ENCODE measurements around the gene RALGAPB. TPM values are rescaled to one million over a fixed set of nuclear protein-coding genes. Genes with fewer than 3 reads are reported as not detected.

The RALGAPB gene
- total RNA-seq, 2 experiments from 2014 or later, result 30.4 to 31.9 TPM

GRCh38 chr20:38528167-38528566 lies 55.5 kb downstream of the RALGAPB start:
- DNase-seq (no peak), ATAC-seq (ENCODE audit: poor library complexity) (no peak)
- no peaks in the 10 kb centered on the region for H3K9me3 Mint-ChIP-seq
- Histone ChIP-seq H3K4me3 (ENCODE audit: low read length) (no peak overlapping the region), H3K27me3 (ENCODE audit: control insufficient read depth in 1 of 2, insufficient read depth in 2 of 2, low read length in 2 of 2) (no peaks in the 10 kb centered on the region), H3K27ac (ENCODE audit: low read depth in 1 of 2, low read length in 2 of 2) (no peak overlapping the region), H3K36me3 (ENCODE audit: insufficient read depth, low read length) (peaks cover 68% of the 10 kb centered on the region), H3K9me3 (ENCODE audit: control insufficient read depth in 1 of 2, insufficient read depth in 1 of 2, low read length in 2 of 2) (no peaks in the 10 kb centered on the region), H3K4me1 (ENCODE audit: insufficient read depth, low read length) (no peaks in the 10 kb centered on the region)
- no peak for TF ChIP-seq CTCF (IDR thresholded peaks at IDR 0.05)
- CTCF ChIA-PET, result no interaction called here
- H3K4me1 Mint-ChIP-seq (ENCODE audit: low read depth), result peaks cover 4% of the 10 kb centered on the region
- H3K27ac Mint-ChIP-seq, result no peak overlapping the region
- H3K4me3 Mint-ChIP-seq, result no peak overlapping the region
- no peaks in the 10 kb centered on the region for H3K27me3 Mint-ChIP-seq
- intact Hi-C loops (cut with DNase I, micrococcal nuclease), result no loop called here
- peaks cover 71% of the 10 kb centered on the region for H3K36me3 Mint-ChIP-seq (ENCODE audit: low read depth)
- POLR2A ChIA-PET, result no interaction called here

- Histone ChIP-seq H3K27me3 (ENCODE audit: control insufficient read depth in 1 of 2, insufficient read depth in 2 of 2, low read length in 2 of 2) (no peaks in the 10 kb centered on the region), H3K27ac (ENCODE audit: low read depth in 1 of 2, low read length in 2 of 2) (no peak overlapping the region), H3K4me1 (ENCODE audit: insufficient read depth, low read length) (no peaks in the 10 kb centered on the region), H3K4me3 (ENCODE audit: low read length) (no peak overlapping the region), H3K9me3 (ENCODE audit: control insufficient read depth in 1 of 2, insufficient read depth in 1 of 2, low read length in 2 of 2) (no peaks in the 10 kb centered on the region), H3K36me3 (ENCODE audit: insufficient read depth, low read length) (peaks cover 68% of the 10 kb centered on the region)
- ChIA-PET CTCF (no interaction called here), POLR2A (interaction anchor here (1.1 kb wide), 1 partner anchor 10 kb away, joined by 3 read pairs; no protein-coding TSS in a partner anchor)
- Mint-ChIP-seq H3K4me3 (no peak overlapping the region), H3K9me3 (no peaks in the 10 kb centered on the region), H3K36me3 (ENCODE audit: low read depth) (peaks cover 71% of the 10 kb centered on the region), H3K27me3 (no peaks in the 10 kb centered on the region), H3K4me1 (ENCODE audit: low read depth) (peaks cover 4% of the 10 kb centered on the region), H3K27ac (no peak overlapping the region)
- TF ChIP-seq CTCF (IDR thresholded peaks at IDR 0.05), result no peak
- DNase-seq (no peak), ATAC-seq (ENCODE audit: poor library complexity) (no peak)
- intact Hi-C loops (cut with DNase I, micrococcal nuclease), result no loop called here
These were observed 58.4 kb downstream of the RALGAPB start for GRCh38 chr20:38531021-38531420.

GRCh38 chr20:38534756-38535155 lies 62.1 kb downstream of the RALGAPB start:
- ATAC-seq (ENCODE audit: poor library complexity), result no peak
- CTCF ChIA-PET, result no interaction called here
- intact Hi-C loops (cut with DNase I, micrococcal nuclease), result no loop called here

More at GRCh38 chr20:38534756-38535155, 62.1 kb downstream of the RALGAPB start:
- no peaks in the 10 kb centered on the region for H3K4me1 ChIP-seq (ENCODE audit: insufficient read depth, low read length)
- no peaks in the 10 kb centered on the region for H3K9me3 Mint-ChIP-seq
- H3K27ac Mint-ChIP-seq, result no peak overlapping the region
- H3K27me3 Mint-ChIP-seq, result no peaks in the 10 kb centered on the region
- H3K4me3 ChIP-seq (ENCODE audit: low read length), result no peak overlapping the region
- peak in 1 of 14 experiments; percentile 5 for DNase-seq
- POLR2A ChIA-PET, result no interaction called here
- H3K9me3 ChIP-seq (ENCODE audit: control insufficient read depth in 1 of 2, insufficient read depth in 1 of 2, low read length in 2 of 2), result no peaks in the 10 kb centered on the region
- no peaks in the 10 kb centered on the region for H3K27me3 ChIP-seq (ENCODE audit: control insufficient read depth in 1 of 2, insufficient read depth in 2 of 2, low read length in 2 of 2)
- H3K4me1 Mint-ChIP-seq (ENCODE audit: low read depth), result peaks cover 4% of the 10 kb centered on the region
- no peak overlapping the region for H3K4me3 Mint-ChIP-seq
- H3K36me3 ChIP-seq (ENCODE audit: insufficient read depth, low read length), result peaks cover 85% of the 10 kb centered on the region
- H3K36me3 Mint-ChIP-seq (ENCODE audit: low read depth), result peaks cover 87% of the 10 kb centered on the region
- no peak for TF ChIP-seq CTCF (IDR thresholded peaks at IDR 0.05)
- H3K27ac ChIP-seq (ENCODE audit: low read depth in 1 of 2, low read length in 2 of 2), result no peak overlapping the region

Measured in CD4-positive, alpha-beta T cell (primary cell).